Measurements from ENCODE around the gene LMTK2.

Gene LMTK2

GRCh38 chr7:98211221-98211675 lies 104.6 kb downstream of the LMTK2 start, which contains the start of gene BHLHA15:
TSS of gene BHLHA15 (plus strand) at chr7:98211439. CDS start at chr7:98212310, 871 bp downstream.
- H3K27me3 ChIP-seq: peaks cover 43% of the 10 kb centered on the region
- no peak for TF ChIP-seq CTCF (IDR thresholded peaks at IDR 0.05)
- H3K27ac ChIP-seq: no peak within 1 kb of the TSS
- no peaks in the 10 kb centered on the region for H3K4me1 ChIP-seq (ENCODE audit: control insufficient read depth in 1 of 2, insufficient read depth in 1 of 2, low read depth in 1 of 2, low read length in 1 of 2)
- H3K9me3 ChIP-seq: no peaks in the 10 kb centered on the region
- H3K4me3 ChIP-seq (ENCODE audit: low read depth in 1 of 2, low read length in 1 of 2): no peak within 1 kb of the TSS
- peaks cover 48% of the 10 kb centered on the region for H3K36me3 ChIP-seq

- Histone ChIP-seq H3K4me1 (ENCODE audit: control insufficient read depth in 1 of 2, insufficient read depth in 1 of 2, low read depth in 1 of 2, low read length in 1 of 2) (no peaks in the 10 kb centered on the region), H3K27ac (no peak overlapping the region), H3K9me3 (no peaks in the 10 kb centered on the region), H3K27me3 (peaks cover 43% of the 10 kb centered on the region), H3K4me3 (ENCODE audit: low read depth in 1 of 2, low read length in 1 of 2) (no peak overlapping the region), H3K36me3 (peaks cover 45% of the 10 kb centered on the region)
- no peak for TF ChIP-seq CTCF (IDR thresholded peaks at IDR 0.05)
These were observed 105.2 kb downstream of the LMTK2 start for GRCh38 chr7:98211676-98212531.

- no peak overlapping the region for H3K4me3 ChIP-seq (ENCODE audit: low read depth in 1 of 2, low read length in 1 of 2)
- H3K27me3 ChIP-seq: peaks cover 43% of the 10 kb centered on the region
- no peaks in the 10 kb centered on the region for H3K9me3 ChIP-seq
- no peak overlapping the region for H3K27ac ChIP-seq
- TF ChIP-seq CTCF (IDR thresholded peaks at IDR 0.05): no peak
- no peaks in the 10 kb centered on the region for H3K4me1 ChIP-seq (ENCODE audit: control insufficient read depth in 1 of 2, insufficient read depth in 1 of 2, low read depth in 1 of 2, low read length in 1 of 2)
- H3K36me3 ChIP-seq: peaks cover 45% of the 10 kb centered on the region
These were observed 105.9 kb downstream of the LMTK2 start for GRCh38 chr7:98212532-98213041.

GRCh38 chr7:98213296-98213887 lies 106.7 kb downstream of the LMTK2 start:
- H3K4me3 ChIP-seq (ENCODE audit: low read depth in 1 of 2, low read length in 1 of 2): no peak overlapping the region
- peaks cover 41% of the 10 kb centered on the region for H3K36me3 ChIP-seq
- no peaks in the 10 kb centered on the region for H3K4me1 ChIP-seq (ENCODE audit: control insufficient read depth in 1 of 2, insufficient read depth in 1 of 2, low read depth in 1 of 2, low read length in 1 of 2)
- H3K9me3 ChIP-seq: no peaks in the 10 kb centered on the region
- no peak overlapping the region for H3K27ac ChIP-seq
- TF ChIP-seq CTCF (IDR thresholded peaks at IDR 0.05): no peak
- H3K27me3 ChIP-seq: peaks cover 43% of the 10 kb centered on the region

- no peak overlapping the region for H3K27ac ChIP-seq
- H3K27me3 ChIP-seq: peaks cover 43% of the 10 kb centered on the region
- no peaks in the 10 kb centered on the region for H3K4me1 ChIP-seq (ENCODE audit: control insufficient read depth in 1 of 2, insufficient read depth in 1 of 2, low read depth in 1 of 2, low read length in 1 of 2)
- H3K4me3 ChIP-seq (ENCODE audit: low read depth in 1 of 2, low read length in 1 of 2): no peak overlapping the region
- no peaks in the 10 kb centered on the region for H3K9me3 ChIP-seq
- TF ChIP-seq CTCF (IDR thresholded peaks at IDR 0.05): no peak
- peaks cover 34% of the 10 kb centered on the region for H3K36me3 ChIP-seq
These were observed 107.5 kb downstream of the LMTK2 start for GRCh38 chr7:98213888-98214810.
